Neuronal stem cell (in vitro differentiated cells): ENCODE measurements around the gene LYL1.

Source experiments
- DNase-seq: peaks from one replicate; pipeline ENCODE4 v3.0.0-alpha.2; 2013; ENCODE audit warnings: low spot score
- H2AFZ ChIP-seq: one replicate; pipeline ENCODE4 v1.6.1; 2013; ENCODE audit warnings: mild to moderate bottlenecking, low read length, inconsistent platforms
- H2AK5ac ChIP-seq: 2 replicates; pipeline ENCODE4 v1.6.1; 2013; ENCODE audit warnings: low read depth, mild to moderate bottlenecking, inconsistent platforms, low read length, moderate library complexity, mixed read lengths
- H2BK120ac ChIP-seq: 2 replicates; pipeline ENCODE4 v1.6.1; 2013; ENCODE audit warnings: low read depth, mild to moderate bottlenecking, inconsistent platforms, low read length, moderate library complexity, mixed read lengths
- H2BK12ac ChIP-seq: one replicate; pipeline ENCODE4 v1.6.1; 2013; ENCODE audit warnings: low read length, inconsistent platforms
- H2BK15ac ChIP-seq: 2 replicates; pipeline ENCODE4 v1.6.1; 2013; ENCODE audit warnings: mild to moderate bottlenecking, low read length, inconsistent platforms, mixed read lengths
- H2BK5ac ChIP-seq: one replicate; pipeline ENCODE4 v1.6.1; 2013; ENCODE audit warnings: inconsistent platforms, mild to moderate bottlenecking, low read length, moderate library complexity
- H3K14ac ChIP-seq: one replicate; pipeline ENCODE4 v1.6.1; 2013; ENCODE audit warnings: low read length, inconsistent platforms
- H3K18ac ChIP-seq: 2 replicates; pipeline ENCODE4 v1.6.1; 2013; ENCODE audit warnings: low read length, inconsistent platforms
- H3K23ac ChIP-seq: 2 replicates; pipeline ENCODE4 v1.6.1; 2013; ENCODE audit warnings: low read depth, mild to moderate bottlenecking, mixed read lengths, low read length, inconsistent platforms; ENCODE audit not compliant: poor library complexity
- H3K27ac ChIP-seq: replicated peaks from 3 replicates; pipeline ENCODE4 v1.5.1; 2013; ENCODE audit warnings: low read length, inconsistent platforms
- H3K27me3 ChIP-seq, 3 experiments: 2 replicates each; pipeline ENCODE4 v1.6.1; 2013; ENCODE audit warnings: low read length in 3 of 3, mild to moderate bottlenecking in 2 of 3, inconsistent platforms in 1 of 3, low read depth in 1 of 3, mixed read lengths in 1 of 3, moderate library complexity in 1 of 3; ENCODE audit not compliant: control insufficient read depth in 3 of 3, insufficient read depth in 3 of 3
- H3K36me3 ChIP-seq, 2 donors: replicated peaks in 1 of 2; 2 replicates each; pipeline ENCODE4 v1.6.1; 2013; ENCODE audit warnings: low read length in 2 of 2; ENCODE audit not compliant: control insufficient read depth in 2 of 2, insufficient read depth in 2 of 2
- H3K4ac ChIP-seq: 2 replicates; pipeline ENCODE4 v1.6.1; 2013; ENCODE audit warnings: inconsistent platforms, mild to moderate bottlenecking, low read length, moderate library complexity
- H3K4me1 ChIP-seq, 2 donors: 1 replicate in 1 of 2; 2 replicates in 1 of 2; pipeline ENCODE4 v1.6.1; 2013; ENCODE audit warnings: low read length in 2 of 2, low read depth in 1 of 2; ENCODE audit not compliant: control insufficient read depth in 2 of 2, insufficient read depth in 1 of 2
- H3K4me2 ChIP-seq: one replicate; pipeline ENCODE4 v1.6.1; 2013; ENCODE audit warnings: mild to moderate bottlenecking, low read length, inconsistent platforms; ENCODE audit not compliant: insufficient read depth, poor library complexity, severe bottlenecking
- H3K4me3 ChIP-seq, 2 donors: 2 replicates each; pipeline ENCODE4 v1.5.1; 2013; ENCODE audit warnings: low read length in 2 of 2, mild to moderate bottlenecking in 2 of 2, inconsistent platforms in 1 of 2, moderate library complexity in 1 of 2
- H3K79me1 ChIP-seq: one replicate; pipeline ENCODE4 v1.6.1; 2013; ENCODE audit warnings: low read depth, mild to moderate bottlenecking, inconsistent platforms, low read length, moderate library complexity
- H3K9ac ChIP-seq: one replicate; pipeline ENCODE4 v1.6.1; 2013; ENCODE audit warnings: mild to moderate bottlenecking, low read depth, low read length, inconsistent platforms; ENCODE audit not compliant: poor library complexity
- H3K9me3 ChIP-seq, 2 donors: replicated peaks in 1 of 2; 2 replicates each; pipeline versions ENCODE3 to v1.6.1; 2013; ENCODE audit warnings: low read length in 2 of 2, mild to moderate bottlenecking in 2 of 2, inconsistent platforms in 1 of 2, low read depth in 1 of 2, mixed read lengths in 1 of 2, moderate library complexity in 1 of 2; ENCODE audit not compliant: control insufficient read depth in 2 of 2, insufficient read depth in 1 of 2
- H4K8ac ChIP-seq: one replicate; pipeline ENCODE4 v1.6.1; 2013; ENCODE audit warnings: low read depth, mild to moderate bottlenecking, inconsistent platforms, low read length, moderate library complexity
- H4K91ac ChIP-seq: one replicate; pipeline ENCODE4 v1.6.1; 2013; ENCODE audit warnings: low read length, low read depth, mild to moderate bottlenecking, inconsistent platforms; ENCODE audit not compliant: poor library complexity
- WGBS, 2 donors: extraction: QIAGEN DNeasy Blood & Tissue Kit; methylation state at CpG; one replicate each; pipeline ENCODE4 v1.1.7; 2013; ENCODE audit warnings: missing lambda C conversion rate in 2 of 2, mixed read lengths in 1 of 2; ENCODE audit not compliant: insufficient read length in 2 of 2, insufficient replicate concordance in 1 of 2; ENCODE audit errors: extremely low coverage in 2 of 2; 5-methylcytosine and 5-hydroxymethylcytosine counted together

LYL1 gene

GRCh38 chr19:13052447-13053175 lies 50.0 kb downstream of the LYL1 start:
- H3K36me3 ChIP-seq: no peaks in the 10 kb centered on the region
- no peak for DNase-seq
- H3K4me1 ChIP-seq: peaks cover 20 to 52% of the 10 kb centered on the region in 2 donors
- H3K4ac ChIP-seq: no peak overlapping the region
- H3K4me2 ChIP-seq: no peak overlapping the region
- H3K4me3 ChIP-seq: no peak overlapping the region
- H3K18ac ChIP-seq: peak overlapping the region; percentile 9
- peak overlapping the region; percentile 28 for H2AK5ac ChIP-seq
- H2BK120ac ChIP-seq: peak overlapping the region; percentile 56
- H2BK12ac ChIP-seq: no peak overlapping the region
- no peak overlapping the region for H3K27ac ChIP-seq
- H4K91ac ChIP-seq: no peak overlapping the region
- no peak overlapping the region for H2BK5ac ChIP-seq
- WGBS, 2 donors: no CpG with 5 or more reads among the region's 12 CpGs
- H3K9ac ChIP-seq: no peak overlapping the region
- H3K79me1 ChIP-seq: no peaks in the 10 kb centered on the region
- peaks cover 10 to 97% (median 80%) of the 10 kb centered on the region in 3 experiments for H3K27me3 ChIP-seq
- H3K23ac ChIP-seq: no peak overlapping the region
- no peak overlapping the region for H3K14ac ChIP-seq
- no peak overlapping the region for H2BK15ac ChIP-seq
- H2AFZ ChIP-seq: no peak overlapping the region
- no peaks in the 10 kb centered on the region for H3K9me3 ChIP-seq
- no peak overlapping the region for H4K8ac ChIP-seq

- H3K79me1 ChIP-seq: no peaks in the 10 kb centered on the region
- H3K14ac ChIP-seq: no peak overlapping the region
- H3K27me3 ChIP-seq: peaks cover 5 to 97% (median 79%) of the 10 kb centered on the region in 3 experiments
- no peaks in the 10 kb centered on the region for H3K36me3 ChIP-seq
- H2AFZ ChIP-seq: no peak overlapping the region
- no peak overlapping the region for H2BK120ac ChIP-seq
- H3K9me3 ChIP-seq: no peaks in the 10 kb centered on the region
- H3K23ac ChIP-seq: no peak overlapping the region
- H2BK12ac ChIP-seq: no peak overlapping the region
- H4K8ac ChIP-seq: no peak overlapping the region
- H3K9ac ChIP-seq: no peak overlapping the region
- H3K4me2 ChIP-seq: peak overlapping the region; percentile 32
- no CpG with 5 or more reads among the region's 23 CpGs for WGBS, 2 donors
- H3K4ac ChIP-seq: no peak overlapping the region
- peak; percentile 97 for DNase-seq
- H2AK5ac ChIP-seq: no peak overlapping the region
- H2BK5ac ChIP-seq: no peak overlapping the region
- H2BK15ac ChIP-seq: no peak overlapping the region
- no peak overlapping the region for H3K27ac ChIP-seq
- no peak overlapping the region for H3K4me3 ChIP-seq
- no peak overlapping the region for H4K91ac ChIP-seq
- H3K18ac ChIP-seq: peak overlapping the region; percentile 42
- peaks cover 20 to 49% of the 10 kb centered on the region in 2 donors for H3K4me1 ChIP-seq
Observed at GRCh38 chr19:13051557-13052165, 51.0 kb downstream of the LYL1 start.

- Histone ChIP-seq H2AFZ (no peak overlapping the region), H3K27ac (no peak overlapping the region), H2BK15ac (no peak overlapping the region), H4K91ac (no peak overlapping the region), H3K4me3 (no peak overlapping the region), H2BK5ac (no peak overlapping the region), H3K4ac (no peak overlapping the region), H2BK12ac (no peak overlapping the region), H4K8ac (no peak overlapping the region), H3K4me2 (no peak overlapping the region), H3K23ac (no peak overlapping the region), H2AK5ac (no peak overlapping the region), H2BK120ac (no peak overlapping the region), H3K14ac (no peak overlapping the region), H3K79me1 (no peaks in the 10 kb centered on the region), H3K18ac (no peak overlapping the region), H3K9ac (no peak overlapping the region), H3K4me1 (peaks cover 18 to 40% of the 10 kb centered on the region in 2 donors), H3K27me3 (peaks cover 0 to 97% (median 80%) of the 10 kb centered on the region in 3 experiments), H3K36me3 (no peaks in the 10 kb centered on the region), H3K9me3 (no peaks in the 10 kb centered on the region)
- no CpG with 5 or more reads among the region's 4 CpGs for WGBS, 2 donors
- DNase-seq: no peak
Observed at GRCh38 chr19:13050274-13050673, 52.4 kb downstream of the LYL1 start.
